Right lobe of liver (tissue), 4 donors: Measurements from ENCODE around the gene ANO9.

Experiments used
- POLR2A ChIP-seq: fragments of 450-650 bp; IDR thresholded peaks from one replicate; pipeline ENCODE4 v1.6.1; 2017; ENCODE audit warnings: antibody characterized with exemption, mild to moderate bottlenecking
- TF ChIP-seq, protein P1 (sequence below), 4 donors: fragments of 200-600 bp in 3 of 4; fragments of 450-650 bp in 1 of 4; IDR thresholded peaks; one replicate each; pipeline versions ENCODE4 v1.5.1 to v1.8.0; 2016 to 2022; ENCODE audit warnings: antibody characterized with exemption in 4 of 4, mild to moderate bottlenecking in 2 of 4
- donor health status: DM: no; HTN: no; CAD: no.
- donor health status: DM: no; HTN: no; CAD: no.
- donor health status: DM: no; HTN: yes; CAD: no.

GRCh38 chr11:453564-453963 is 11.8 kb upstream of the ANO9 start:
- no peak for TF ChIP-seq POLR2A
- TF ChIP-seq, protein P1, sequence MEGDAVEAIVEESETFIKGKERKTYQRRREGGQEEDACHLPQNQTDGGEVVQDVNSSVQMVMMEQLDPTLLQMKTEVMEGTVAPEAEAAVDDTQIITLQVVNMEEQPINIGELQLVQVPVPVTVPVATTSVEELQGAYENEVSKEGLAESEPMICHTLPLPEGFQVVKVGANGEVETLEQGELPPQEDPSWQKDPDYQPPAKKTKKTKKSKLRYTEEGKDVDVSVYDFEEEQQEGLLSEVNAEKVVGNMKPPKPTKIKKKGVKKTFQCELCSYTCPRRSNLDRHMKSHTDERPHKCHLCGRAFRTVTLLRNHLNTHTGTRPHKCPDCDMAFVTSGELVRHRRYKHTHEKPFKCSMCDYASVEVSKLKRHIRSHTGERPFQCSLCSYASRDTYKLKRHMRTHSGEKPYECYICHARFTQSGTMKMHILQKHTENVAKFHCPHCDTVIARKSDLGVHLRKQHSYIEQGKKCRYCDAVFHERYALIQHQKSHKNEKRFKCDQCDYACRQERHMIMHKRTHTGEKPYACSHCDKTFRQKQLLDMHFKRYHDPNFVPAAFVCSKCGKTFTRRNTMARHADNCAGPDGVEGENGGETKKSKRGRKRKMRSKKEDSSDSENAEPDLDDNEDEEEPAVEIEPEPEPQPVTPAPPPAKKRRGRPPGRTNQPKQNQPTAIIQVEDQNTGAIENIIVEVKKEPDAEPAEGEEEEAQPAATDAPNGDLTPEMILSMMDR (IDR thresholded peaks at IDR 0.05), result no peak
